HUDEP-2 (cell line): ENCODE data around the gene GPR27.

ENCODE experiments used
- DNase-seq, 76 experiments: peaks; one replicate each; lab custom pipeline; 2025; ENCODE audit not compliant: unreplicated experiment in 76 of 76; lab: John Stamatoyannopoulos, UW

Gene GPR27

GRCh38 chr3:71753701-71754609 lies at the start of gene GPR27:
Gene GPR27, plus strand, starts transcription at chr3:71753855. Its CDS starts 195 bp downstream, at chr3:71754050.
- DNase-seq = no peak

GRCh38 chr3:71704915-71705314 lies 48.7 kb upstream of the GPR27 start:
- no peak for DNase-seq

GRCh38 chr3:71705681-71706080 lies 48.0 kb upstream of the GPR27 start:
- DNase-seq = no peak

- no peak for DNase-seq
These were observed 46.1 kb upstream of the GPR27 start for GRCh38 chr3:71707595-71707994.

- DNase-seq = no peak
These were observed 45.1 kb upstream of the GPR27 start for GRCh38 chr3:71708476-71709105.

- no peak for DNase-seq
These were observed 43.6 kb upstream of the GPR27 start for GRCh38 chr3:71709908-71710511.

- DNase-seq = peak in 10 of 76 experiments; percentile 1 to 37 (median 10)
These were observed 42.7 kb upstream of the GPR27 start for GRCh38 chr3:71710906-71711494.

- DNase-seq = no peak
These were observed 40.6 kb upstream of the GPR27 start for GRCh38 chr3:71713041-71713440.

GRCh38 chr3:71714595-71714994 lies 39.1 kb upstream of the GPR27 start:
- DNase-seq = no peak

- DNase-seq = no peak
These were observed 35.6 kb upstream of the GPR27 start for GRCh38 chr3:71718072-71718471.

GRCh38 chr3:71721002-71721401 lies 32.7 kb upstream of the GPR27 start:
- DNase-seq = no peak

GRCh38 chr3:71721651-71722157 lies 32.0 kb upstream of the GPR27 start:
- DNase-seq = no peak

- no peak for DNase-seq
These were observed 31.0 kb upstream of the GPR27 start for GRCh38 chr3:71722693-71723092.

GRCh38 chr3:71723452-71724170 lies 30.0 kb upstream of the GPR27 start:
- DNase-seq = no peak

GRCh38 chr3:71724171-71724453 lies 29.5 kb upstream of the GPR27 start:
- DNase-seq = no peak

- peak in 1 of 76 experiments; percentile 1 for DNase-seq
These were observed 28.9 kb upstream of the GPR27 start for GRCh38 chr3:71724584-71725270.

GRCh38 chr3:71725271-71725991 lies 28.2 kb upstream of the GPR27 start, which contains the start of gene EIF4E3:
Gene EIF4E3, minus strand, starts transcription at chr3:71725402. Its CDS starts 35 bp downstream, at chr3:71725367.
- peak in 4 of 76 experiments; percentile 1 to 11 (median 7) for DNase-seq

GRCh38 chr3:71726146-71726545 lies 27.5 kb upstream of the GPR27 start:
- DNase-seq = no peak
